Ramos (cell line): ENCODE results near the gene LIMCH1.
"Not testable (repeated sequence)": the region's sequence is repeated elsewhere in the genome, so short reads cannot be mapped to it uniquely, and the experiment has no call there.

ENCODE experiments used
- in situ Hi-C: fragments of 300-500 bp; cut with MboI; formaldehyde crosslinking; loops from one replicate; pipeline ENCODE4 v1.14.3; 2022; ENCODE audit warnings: low sequenced_read_pairs; ENCODE audit not compliant: unreplicated experiment

The LIMCH1 gene

DNA sequence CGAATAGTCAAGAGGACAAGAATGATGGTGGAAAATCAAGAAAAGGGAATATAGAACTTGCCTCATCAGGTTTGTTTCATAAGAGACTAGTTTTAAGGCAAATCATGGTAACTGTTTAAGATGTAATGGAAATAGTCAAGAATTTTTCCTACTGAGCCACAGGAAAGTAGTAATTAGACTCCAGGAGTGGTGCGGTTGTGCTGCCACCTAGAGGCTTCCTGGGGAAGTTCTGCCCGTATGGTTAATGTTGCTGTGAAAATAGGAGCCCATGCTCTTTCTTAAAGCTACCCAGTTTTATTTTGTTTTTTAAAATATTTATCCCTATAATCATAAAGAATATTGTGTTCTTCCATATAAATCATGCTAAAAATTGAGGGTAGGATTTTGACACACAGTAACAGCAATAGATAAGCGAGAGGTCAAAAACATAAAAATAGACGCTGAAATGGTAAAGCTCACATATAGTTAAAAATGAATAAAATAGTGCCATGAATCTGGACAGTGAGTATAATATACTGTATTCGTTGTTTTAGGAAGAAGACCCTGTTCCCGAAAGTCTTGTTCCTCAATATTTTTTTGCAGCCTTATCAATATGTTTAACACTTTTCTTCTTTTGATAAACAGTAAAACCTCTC is 123.6 kb downstream of the LIMCH1 start:
- in situ Hi-C loops = no loop called here

DNA sequence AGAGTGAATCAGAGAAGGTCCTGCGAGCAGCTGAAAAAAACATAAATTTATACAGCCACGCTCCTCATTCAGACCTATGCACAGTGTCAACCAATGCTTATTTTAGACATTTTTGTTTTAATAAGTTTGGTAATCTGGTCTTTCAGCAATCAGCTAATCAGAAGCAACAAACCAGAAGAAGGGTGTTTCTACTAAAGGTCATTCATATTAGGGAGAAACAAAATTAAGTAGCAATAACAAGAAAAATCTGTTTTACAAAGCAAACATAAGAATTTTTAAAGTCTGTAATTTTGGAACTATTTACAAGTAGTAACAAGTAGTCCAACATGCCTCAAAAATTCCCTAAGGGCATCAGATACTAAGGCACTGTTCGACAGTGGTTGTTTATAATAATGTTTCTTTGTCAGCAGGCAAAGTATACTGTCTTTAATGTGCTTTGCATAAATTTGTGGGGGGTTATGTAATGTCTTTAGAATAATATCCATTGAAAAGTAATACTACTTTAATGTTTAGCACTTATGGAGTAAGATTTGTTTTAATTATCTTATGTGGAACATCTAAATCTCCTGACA is 127.8 kb downstream of the LIMCH1 start:
- in situ Hi-C loops = no loop called here

DNA sequence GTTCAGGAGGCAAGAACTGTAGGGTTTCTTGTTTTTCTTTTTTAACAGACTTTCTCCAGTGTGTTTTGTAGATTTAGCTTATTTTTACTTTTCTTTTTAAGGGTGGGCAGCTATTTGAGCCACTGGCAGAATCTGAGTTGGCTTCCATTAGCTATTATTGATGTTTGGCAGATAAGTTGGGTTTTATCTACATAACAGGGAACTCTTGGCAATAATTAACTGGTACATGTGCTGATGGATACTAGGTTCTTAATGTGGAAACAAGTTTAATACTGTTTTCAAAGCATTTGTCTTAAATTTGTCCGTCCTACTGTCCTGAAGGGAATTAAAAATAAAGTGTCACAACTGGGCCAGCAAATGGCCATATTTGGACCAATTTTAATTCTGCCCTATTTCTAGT is 130.1 kb downstream of the LIMCH1 start:
- in situ Hi-C loops = no loop called here

DNA sequence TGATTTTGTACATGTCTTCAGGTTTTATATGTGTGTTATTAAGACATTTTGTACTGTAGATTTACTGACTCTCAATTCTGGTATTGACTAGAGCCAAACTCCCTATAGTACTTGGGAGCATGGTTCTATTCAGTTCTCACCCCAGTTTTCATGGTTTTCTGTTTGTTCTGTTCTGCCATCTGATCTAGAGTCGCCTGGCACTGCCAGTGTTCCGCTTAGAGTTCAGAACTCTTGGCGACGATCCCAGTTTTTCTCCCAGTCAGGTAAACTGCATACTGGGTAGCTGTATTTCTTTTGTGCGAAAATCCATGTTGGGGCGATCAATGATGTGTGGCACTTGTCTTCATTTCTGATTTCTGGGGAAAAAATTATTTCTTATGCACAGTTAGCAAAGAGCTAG is 132.6 kb downstream of the LIMCH1 start:
- in situ Hi-C loops = no loop called here

DNA sequence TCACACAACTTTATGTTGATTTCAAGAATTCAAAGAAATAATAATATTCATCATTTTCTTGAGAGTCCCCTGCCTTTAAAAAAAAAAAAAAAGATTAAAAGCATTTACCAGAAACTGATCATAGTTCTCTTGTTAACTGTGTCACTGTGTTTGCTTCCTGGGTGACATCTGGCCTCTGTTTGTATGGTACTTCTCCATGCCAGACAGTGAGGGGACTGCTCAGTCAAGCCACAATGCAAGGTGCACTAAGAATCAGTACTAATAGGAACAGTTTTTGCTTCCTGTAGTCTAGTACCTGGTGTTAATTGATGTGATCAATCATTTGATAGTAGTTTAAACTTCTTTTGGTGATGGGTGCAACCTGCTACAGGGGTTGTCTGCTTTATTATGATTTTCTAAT is 133.0 kb downstream of the LIMCH1 start:
- in situ Hi-C loops = no loop called here

DNA sequence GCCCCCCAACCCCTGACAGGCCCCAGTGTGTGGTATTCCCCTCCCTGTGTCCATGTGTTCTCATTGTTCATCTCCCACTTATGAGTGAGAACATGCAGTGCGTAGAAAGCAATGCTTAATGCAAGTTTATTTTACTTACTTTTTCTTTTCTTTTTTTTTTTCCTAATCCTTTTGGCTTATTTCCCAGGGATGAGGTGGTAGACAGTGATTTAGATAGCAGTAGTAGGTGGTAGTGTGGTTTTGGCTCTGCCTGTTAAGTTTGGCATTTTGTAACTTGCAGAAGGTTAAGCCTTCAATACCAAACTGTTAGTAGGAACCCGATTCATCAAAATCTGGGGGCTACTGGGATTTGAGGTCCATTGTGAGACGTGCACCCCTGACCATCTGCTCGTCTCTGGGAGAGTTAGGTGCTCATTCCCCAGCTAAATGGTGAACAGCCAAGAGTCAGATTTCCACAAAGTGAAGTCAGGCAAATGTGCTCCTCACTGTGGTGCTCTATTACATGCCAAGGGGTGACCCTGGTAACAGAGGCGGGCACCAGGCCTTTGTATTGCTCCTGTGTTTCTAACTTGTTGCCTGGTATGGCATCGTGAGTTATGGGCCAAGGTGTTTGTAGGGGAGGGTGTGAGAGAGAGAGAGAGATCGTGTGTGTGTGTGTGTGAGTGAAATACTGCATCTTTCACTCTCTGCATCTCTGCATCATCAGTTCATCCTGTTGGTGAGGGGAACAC is 140.3 kb downstream of the LIMCH1 start:
- in situ Hi-C loops = no loop called here

DNA sequence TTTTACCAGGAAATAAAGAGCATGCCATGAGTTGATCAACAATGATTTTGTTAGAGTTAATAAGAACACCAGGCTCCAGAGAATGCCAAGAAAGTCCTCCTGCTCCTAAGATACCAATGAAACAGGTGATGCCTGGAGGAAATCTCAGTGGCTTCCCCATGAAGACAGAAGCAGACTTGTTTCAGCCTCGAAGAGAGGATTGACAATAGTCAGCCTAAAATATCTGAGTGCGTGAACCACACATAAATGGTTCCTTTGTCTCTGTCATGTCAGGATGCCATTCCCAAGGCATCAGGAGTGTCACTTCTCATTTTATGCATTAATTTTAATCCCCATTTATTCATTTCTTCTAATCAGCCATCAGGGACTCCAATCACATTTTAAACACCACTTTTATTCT is 141.0 kb downstream of the LIMCH1 start:
- in situ Hi-C loops = no loop called here

DNA sequence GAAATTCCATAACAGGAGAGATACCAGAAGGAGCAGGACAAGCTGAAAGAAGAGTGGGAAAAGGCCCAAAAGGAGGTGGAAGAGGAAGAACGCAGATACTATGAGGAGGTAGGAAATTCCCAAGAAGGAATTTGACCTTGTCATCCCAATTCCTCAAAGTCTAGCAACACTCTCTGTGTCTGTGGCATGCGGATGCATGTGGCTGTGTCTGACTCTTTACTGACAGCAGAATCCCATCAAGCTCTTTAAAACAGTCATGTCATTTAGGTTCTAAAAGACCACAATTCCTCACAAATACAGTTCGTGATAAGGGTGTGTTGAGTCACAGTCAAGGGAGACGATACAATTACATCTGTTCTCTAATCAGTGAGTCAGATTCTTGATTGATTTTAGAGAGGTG is 142.0 kb downstream of the LIMCH1 start:
- in situ Hi-C loops = no loop called here

DNA sequence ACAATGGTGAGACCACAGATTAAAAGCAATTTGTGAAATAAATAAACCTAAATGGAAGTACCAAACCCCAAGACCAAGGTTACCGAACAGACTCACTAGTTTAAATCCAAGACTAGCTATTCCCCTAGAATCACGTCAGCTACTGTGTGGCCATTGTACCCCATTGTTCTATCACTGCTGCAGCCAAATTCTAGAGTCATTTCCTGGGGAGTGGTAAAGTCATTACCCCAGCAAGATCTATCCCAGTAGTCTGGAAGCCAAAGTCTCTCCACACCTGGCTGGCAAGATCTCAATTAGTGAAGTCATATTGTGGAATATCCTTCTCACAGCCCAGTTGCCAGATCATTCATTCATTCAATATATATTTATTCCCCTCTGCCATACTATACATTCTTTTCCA is 143.1 kb downstream of the LIMCH1 start:
- in situ Hi-C loops = no loop called here

DNA sequence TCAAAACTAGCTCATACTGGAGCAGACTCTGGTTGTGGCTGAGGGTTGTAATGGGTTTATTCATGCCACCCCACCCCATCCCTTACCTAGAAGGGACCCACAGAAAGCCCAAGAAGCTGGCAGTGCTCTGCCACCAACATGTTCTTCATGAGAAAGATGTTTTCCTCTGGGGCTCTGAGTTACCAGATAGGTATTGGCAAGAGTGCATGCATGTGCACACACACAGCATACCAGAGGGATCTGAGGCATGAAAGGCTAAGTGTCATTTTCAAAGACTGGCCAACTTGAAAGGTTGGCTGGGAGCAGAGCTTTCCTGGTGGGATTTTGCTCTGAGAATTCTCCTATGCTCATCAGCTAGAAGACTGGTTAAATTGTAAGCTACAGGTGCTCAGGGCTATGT is 145.4 kb downstream of the LIMCH1 start:
- in situ Hi-C loops = no loop called here

DNA sequence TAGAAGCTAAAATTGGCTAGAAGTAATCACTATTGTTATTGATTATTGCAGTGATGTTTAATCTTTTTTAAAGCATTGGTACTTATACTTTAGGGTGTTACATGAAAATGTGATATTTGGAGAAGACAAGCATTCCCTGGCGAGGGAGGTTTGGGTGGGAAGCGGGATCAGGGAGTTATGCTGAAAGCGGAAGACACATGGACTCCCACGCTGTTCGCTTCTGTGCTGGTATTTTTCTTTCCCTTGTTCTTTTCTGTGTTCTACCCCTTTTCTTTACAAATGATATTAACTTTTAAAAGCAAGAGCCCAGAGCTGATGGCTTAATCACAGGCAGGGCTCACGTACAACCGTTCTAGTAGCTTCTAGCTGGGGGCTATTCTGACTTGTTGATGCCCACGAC is 148.9 kb downstream of the LIMCH1 start:
- in situ Hi-C loops = no loop called here

DNA sequence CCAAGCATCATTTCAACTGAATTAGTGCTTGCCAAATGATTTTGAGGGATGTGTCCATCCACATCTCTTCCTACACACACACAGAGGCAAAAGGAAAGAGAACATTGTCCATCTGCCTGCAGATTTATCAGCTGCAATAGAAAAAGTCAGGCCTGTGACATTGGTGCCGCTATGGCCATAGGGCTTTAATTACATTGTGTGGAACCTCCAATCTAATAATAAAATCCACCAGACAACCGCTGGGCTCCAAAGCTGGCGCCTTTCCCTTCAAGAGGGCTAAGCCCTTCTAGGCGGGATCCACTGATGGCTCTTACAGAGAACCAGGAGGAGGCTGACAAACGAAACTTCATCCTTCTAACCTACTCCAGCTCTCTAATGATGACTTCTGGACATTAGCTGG is 150.0 kb downstream of the LIMCH1 start:
- in situ Hi-C loops = no loop called here

DNA sequence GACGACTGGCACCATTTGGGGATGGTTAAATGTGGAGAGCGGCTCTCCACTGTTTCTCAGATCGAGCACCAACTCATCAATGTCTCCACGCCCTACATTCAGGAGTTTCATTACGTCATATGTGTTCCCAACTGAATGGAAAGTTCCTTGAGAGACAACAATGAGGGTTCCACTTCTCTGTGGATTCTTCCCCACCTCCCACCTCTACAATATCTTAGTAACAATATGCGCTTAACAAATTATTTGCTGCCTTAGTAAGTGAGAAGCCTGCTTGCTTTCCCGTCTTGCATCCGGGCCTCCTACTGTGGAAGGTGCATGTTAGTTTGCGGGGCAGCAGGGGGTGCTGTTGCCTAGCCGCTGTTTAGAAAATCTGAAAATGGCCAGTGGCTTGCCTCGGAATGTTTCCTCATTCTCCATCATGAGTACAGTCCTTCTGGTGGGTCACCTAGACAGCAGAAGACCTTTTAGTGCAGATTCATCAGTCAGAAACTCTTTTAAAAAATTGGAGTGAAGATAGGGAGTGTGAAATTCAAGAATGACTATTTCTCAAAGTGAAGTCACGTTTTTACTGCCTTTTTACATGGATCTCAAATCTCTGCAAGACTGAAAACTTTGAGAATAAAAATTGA is 154.9 kb downstream of the LIMCH1 start:
- in situ Hi-C loops = loop anchor here (5.0 kb wide), 1 partner anchor 194 kb away; no protein-coding TSS in a partner anchor

DNA sequence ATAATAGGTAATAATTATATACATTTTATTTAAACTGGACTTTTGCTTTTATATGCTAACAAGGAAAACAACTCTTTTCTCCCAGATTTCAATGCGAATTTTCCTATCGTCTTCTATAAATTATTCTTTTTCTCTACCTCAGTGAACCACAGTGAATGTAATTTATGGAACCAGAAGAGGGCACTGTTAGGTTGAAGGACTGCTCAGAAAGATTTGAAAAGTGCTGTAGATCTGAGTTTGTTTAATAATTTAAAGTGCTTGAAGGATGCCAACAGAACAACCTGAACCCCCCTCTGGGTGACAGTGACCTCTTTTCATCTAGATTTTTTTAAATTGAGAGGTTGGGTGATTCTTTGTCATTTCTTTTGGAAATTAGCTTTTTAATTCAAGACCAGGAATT is 155.7 kb downstream of the LIMCH1 start:
- in situ Hi-C loops = loop anchor here (5.0 kb wide), 1 partner anchor 194 kb away; no protein-coding TSS in a partner anchor

DNA sequence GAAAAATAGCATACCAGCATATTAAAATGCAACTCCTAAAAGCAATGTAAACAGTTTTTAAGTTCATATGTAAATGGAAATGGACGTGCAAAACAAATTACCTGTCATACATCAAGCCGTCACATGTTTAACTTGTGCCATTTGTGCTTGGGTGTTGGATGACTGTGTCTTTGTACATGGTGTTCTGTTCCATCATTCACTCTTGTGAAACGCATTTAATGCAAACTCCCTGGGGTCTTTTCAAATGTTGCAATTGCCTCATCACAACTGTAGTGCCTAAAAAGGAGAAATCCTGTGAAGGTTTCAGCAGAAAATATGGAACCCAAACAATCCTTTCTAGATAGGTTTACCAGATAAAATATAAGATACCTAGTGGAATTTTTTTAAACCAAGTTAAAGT is 158.2 kb downstream of the LIMCH1 start:
- in situ Hi-C loops = no loop called here

DNA sequence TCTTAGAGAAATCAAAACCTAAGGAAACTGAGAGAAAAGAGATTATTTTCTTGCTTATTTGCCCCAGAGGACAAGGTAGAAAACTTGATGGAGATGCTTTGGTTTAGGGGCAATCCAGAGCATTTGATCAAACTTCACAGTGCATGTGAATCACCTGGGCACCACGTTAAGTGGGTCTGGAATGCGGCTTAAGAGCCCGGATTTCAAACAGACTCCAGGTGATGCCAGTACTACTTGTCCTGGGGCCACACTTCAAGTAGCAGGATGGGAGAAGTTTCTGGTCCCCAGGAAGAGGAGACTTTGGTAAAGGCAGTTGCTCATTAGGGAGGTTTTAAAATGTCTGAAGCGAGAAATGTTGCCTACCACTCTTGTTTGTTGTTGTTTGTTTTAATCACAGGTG is 158.8 kb downstream of the LIMCH1 start:
- in situ Hi-C loops = no loop called here

DNA sequence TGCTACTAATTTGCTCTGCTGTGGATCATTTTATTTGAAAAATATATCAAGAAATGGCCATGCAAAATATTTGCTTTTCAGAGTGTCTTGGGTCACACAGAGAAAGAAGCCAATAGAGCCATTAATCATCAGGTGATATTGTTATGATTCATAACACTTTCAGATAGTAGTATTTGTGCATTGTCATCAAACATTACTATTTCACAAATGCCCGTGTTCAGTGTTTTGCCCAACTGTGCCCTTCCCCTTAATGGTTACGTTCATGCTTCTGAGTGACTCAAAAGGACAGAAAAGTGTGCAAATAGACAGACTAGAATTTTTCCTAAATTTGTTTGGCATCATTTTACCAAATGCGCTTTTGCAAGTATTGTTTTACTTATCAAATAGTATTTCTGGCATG is 164.0 kb downstream of the LIMCH1 start:
- in situ Hi-C loops = no loop called here

DNA sequence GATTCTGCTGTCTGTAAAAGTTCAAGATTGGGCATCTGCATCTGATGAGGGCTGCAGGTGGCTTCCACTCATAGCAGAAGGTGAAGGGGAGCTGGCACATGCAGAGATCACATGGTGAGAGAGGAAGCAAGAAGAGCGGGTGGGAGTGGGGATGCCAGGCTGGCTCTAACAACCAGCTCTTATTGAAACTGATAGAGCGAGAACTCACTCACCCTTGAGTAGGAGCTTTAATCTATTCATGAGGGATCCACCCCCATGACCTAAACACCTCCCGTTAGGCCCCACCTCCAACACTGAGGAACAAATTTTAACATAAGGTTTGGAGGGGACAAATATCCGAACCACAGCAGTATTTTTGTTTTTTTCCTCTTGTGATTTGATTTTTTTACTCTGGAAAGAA is 164.8 kb downstream of the LIMCH1 start:
- in situ Hi-C loops = no loop called here

DNA sequence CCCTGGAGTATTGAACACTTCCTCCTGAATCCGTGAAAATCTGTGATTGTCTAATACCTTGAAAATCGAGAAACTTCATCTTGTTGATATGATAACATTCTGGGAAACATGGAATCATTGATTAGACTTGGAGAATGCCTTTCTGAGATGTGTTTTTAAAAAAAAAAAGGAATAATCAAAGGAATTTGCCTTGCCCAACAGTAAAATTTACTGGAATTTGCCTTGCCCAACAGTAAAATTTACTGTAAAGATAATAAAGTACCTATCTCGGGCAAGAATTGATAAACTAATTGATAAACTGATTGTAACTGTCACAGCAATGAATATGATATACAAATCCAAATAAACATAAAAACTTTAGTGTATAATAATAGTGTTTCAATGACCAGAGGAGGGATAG is 165.8 kb downstream of the LIMCH1 start:
- in situ Hi-C loops = no loop called here

DNA sequence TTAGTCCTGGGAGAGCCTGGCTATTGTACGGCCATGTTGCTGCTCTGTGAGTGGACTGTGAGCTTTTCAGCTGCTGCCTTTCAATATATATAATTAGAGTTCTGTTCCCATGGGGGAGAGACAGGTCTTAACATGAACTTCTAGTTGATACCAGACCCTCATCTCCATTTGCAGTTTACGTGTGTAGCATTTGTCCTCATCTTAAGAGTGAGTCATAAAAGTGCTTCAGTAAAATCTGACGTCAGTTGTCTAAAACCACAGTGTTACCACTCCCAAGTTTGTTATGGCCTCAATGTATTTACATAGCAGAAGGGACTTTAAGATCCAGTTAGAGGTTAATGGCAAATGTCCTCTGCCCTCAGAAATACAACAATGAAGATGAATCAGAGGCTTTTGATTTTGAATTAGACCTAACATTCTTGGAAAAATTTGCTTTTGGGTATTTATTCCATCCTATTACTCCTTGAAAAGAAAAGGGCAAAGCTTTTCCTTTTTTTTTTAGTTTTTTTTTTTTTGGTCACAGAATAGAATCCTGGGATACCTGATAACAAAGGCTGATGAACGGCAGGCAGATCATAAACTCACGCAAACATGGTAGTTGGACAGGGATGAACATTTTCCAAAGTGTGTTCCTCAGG is 172.0 kb downstream of the LIMCH1 start:
- in situ Hi-C loops = no loop called here

DNA sequence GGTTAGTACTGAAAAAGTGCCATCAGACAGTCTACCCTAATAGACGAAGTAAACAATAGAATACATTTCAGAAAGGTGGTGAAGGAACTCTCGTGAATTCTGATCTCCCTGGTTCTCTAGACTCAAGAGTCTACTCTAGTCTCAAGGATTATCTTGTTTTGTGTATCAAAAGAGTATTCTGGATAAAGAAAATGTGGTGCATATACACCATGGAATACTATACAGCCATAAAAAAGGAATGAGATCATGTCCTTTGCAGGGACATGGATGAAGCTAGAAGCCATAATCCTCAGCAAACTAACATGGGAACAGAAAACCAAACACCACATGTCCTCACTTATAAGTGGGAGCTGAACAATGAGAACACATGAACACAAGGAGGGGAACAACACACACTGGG is 173.7 kb downstream of the LIMCH1 start:
- in situ Hi-C loops = not testable (repeated sequence)
